LHCN-M2 (cell line): Measurements from ENCODE around the gene EDN3. TPM values are rescaled to one million over a fixed set of nuclear protein-coding genes. Genes with fewer than 3 reads are reported as not detected.
"Not testable (repeated sequence)": the region's sequence is repeated elsewhere in the genome, so short reads cannot be mapped to it uniquely, and the experiment has no call there.

Experiments used
- DNase-seq: peaks from one replicate; pipeline ENCODE4 v3.0.0-alpha.2; 2012; ENCODE audit warnings: low read depth
- total RNA-seq: library from RNA; depleted of rRNA; stranded (reverse); fragments of >200 nt; gene quantifications from 2 replicates; pipeline ENCODE4 v1.2.3, GENCODE V29; 2014

The EDN3 gene
- total RNA-seq, 1 experiment from 2014 or later: not detected

DNA sequence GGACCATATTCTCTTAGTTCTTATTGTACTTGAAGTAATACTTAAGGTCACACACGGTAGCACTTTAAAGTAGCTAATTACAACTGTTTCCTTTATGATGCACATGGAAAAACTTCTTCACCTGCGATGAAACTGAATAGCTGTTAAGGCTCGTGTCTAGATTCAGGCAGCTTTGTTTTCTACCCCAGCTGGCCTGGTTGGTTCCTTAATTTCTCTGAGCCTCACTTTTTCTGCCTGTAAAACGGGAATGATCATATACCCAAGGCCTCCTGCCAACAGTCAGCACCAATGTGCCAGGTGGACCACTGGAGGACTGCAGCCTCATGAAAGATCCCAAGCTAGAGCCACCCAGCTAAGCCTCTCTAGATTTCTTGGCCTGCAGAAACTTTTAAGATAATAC is 35.0 kb downstream of the EDN3 start:
- DNase-seq: no peak

- no peak for DNase-seq
These were observed 36.1 kb downstream of the EDN3 start for GRCh38 chr20:59336540-59336939.

DNA sequence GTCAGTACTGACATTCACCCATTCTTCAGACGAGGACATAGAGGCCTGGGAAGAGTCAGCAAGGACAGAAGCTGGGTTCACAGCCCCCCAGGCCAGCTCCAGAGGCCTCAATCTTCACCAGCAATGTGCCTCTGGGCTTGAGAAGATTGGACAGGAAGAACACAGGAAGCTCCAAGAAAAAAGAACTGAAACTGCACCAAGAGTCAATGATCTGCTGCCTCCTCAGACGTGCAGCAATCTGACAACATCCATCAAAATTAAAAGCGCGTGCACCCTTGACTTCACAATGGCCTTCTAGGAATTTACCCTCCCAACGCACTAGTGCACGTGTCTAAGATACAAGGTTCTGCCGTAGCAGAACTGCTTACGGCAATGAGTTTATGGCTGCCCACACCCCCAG is 38.0 kb downstream of the EDN3 start:
- DNase-seq: not testable (repeated sequence)

DNA sequence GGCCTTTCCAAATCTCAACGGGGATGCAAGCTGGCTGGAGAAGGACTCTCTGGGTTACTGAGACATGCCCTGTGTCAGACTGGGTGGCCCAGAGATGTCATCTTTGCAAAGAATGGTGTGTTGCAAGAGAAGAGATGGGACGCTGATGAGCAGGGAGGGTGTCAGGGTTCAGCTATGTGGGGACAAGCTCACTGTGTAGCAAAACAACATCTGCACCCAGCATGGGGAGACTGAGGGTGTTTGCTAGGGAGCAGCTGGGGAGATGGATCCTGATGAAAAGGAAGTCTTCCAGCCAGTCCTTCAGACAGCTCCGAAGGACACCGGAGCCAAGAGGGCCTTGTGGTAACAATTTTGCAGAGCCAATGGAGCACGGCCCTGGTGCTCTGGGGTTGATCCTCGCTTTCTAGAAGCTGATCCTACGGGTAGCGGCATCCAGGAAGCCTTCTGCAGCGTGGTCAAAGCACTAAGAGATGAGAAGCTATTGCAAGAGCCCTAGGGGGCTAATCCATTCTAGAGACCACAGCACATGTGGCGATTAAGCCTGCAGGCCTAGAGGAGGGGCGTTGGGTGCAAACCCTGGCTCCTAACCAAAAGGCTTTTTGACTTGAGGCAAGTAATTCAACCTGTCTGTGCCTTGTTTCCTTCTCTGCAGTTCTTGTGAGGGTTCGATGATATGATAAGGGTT is 39.9 kb downstream of the EDN3 start:
- no peak for DNase-seq

DNA sequence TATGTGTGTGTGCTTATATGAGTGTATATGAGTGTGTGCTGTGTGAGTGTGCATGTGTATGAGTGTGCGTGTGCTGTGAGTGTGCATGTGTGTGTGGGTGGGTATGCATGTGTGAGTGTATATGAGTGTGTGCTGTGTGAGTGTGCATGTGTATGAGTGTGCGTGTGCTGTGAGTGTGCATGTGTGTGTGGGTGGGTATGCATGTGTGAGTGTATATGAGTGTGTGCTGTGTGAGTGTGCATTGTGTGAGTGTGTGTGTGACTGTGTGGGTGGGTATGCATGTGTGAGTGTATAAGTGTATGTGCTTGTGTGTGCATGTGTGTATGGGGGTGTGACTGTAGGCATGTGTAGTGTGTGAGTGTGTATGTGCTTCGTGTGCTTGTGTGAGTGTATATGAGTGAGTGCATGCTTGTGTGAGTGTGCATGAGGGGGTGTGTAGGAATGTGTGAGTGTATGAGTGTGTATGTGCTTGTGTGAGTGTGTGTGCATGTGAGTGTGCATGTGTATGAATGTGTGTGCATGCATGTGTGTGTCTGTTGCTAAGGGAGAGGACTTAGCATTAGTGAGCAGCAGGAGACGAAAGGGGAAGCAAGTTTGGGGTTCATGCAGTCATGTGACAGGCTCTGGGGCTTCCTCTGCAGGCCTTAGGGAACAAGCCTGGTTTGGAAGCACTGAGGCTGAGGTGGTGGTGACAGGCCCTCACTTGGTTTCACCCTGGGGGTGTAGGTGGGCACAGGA is 41.0 kb downstream of the EDN3 start:
- not testable (repeated sequence) for DNase-seq

- no peak for DNase-seq
These were observed 41.9 kb downstream of the EDN3 start for GRCh38 chr20:59342023-59342957.

- no peak for DNase-seq
These were observed 45.6 kb downstream of the EDN3 start for GRCh38 chr20:59346061-59346460.

DNA sequence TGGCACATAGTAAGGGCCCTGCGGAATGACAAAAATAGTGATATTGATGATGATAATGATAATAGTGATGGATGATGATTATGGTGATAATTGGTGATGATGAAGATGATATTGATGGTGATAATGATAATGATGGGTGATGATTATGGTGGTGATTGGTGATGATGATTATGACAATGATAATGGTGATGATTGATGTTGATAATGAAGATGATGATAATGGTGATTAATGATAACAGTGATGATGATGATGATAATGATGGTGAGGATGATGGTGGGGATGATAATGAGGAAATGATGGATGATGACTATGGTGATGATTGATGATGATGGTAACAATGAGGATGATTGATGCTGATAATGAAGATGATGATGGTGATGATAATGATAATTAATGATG is 48.9 kb downstream of the EDN3 start:
- DNase-seq: no peak

- DNase-seq: no peak
These were observed 50.1 kb downstream of the EDN3 start for GRCh38 chr20:59350330-59351156.

GRCh38 chr20:59351157-59352040 is 51.0 kb downstream of the EDN3 start:
- no peak for DNase-seq

GRCh38 chr20:59352541-59352940 is 52.1 kb downstream of the EDN3 start:
- no peak for DNase-seq

DNA sequence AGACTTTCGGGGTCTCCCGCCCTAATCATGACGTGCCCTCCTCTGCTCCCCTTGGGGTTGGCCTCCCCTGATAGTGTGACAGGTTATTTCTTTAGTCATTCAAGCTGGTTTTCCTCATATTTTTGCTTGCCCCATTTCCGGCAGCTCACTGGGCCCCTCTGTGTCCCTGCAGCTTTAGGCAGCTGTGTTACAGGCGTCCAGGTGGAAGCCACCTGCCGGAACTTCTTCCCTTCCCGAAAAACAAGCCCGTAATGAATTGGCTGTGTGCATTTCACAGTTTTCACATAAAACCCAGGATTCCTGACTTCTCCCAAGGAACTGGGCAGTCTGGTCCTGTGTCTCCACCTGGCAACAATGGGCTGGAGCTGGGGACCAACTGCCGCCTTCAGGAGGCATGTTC is 52.6 kb downstream of the EDN3 start:
- DNase-seq: no peak

DNA sequence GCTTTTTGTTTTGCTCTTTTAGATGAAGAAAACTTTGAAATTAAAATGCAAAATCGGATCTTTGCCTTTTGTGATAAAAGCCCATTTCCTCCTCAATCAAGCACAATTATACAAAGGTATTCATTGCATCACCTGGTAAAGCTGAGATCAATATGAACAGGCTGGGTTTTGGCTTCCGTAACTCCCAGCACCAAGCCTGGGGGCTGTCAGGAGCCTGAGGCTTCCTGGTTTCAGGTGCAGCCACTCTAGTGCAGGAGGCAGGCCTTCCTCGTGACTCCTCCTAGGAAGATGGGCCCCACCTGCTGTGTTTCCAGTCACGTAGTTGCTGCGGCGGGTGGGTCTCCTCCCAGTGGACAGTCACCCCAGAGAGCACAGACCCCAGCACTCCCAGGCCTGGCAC is 54.0 kb downstream of the EDN3 start:
- no peak for DNase-seq

- no peak for DNase-seq
These were observed 54.8 kb downstream of the EDN3 start for GRCh38 chr20:59355242-59355641.

- no peak for DNase-seq
These were observed 56.3 kb downstream of the EDN3 start for GRCh38 chr20:59356662-59357165.

DNA sequence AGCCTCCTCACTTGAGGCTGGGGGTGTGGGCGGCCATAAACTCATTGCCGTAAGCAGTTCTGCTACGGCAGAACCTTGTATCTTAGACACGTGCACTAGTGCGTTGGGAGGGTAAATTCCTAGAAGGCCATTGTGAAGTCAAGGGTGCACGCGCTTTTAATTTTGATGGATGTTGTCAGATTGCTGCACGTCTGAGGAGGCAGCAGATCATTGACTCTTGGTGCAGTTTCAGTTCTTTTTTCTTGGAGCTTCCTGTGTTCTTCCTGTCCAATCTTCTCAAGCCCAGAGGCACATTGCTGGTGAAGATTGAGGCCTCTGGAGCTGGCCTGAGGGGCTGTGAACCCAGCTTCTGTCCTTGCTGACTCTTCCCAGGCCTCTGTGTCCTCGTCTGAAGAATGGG is 58.4 kb downstream of the EDN3 start:
- DNase-seq: not testable (repeated sequence)

GRCh38 chr20:59359906-59360725 is 59.7 kb downstream of the EDN3 start:
- DNase-seq: no peak

GRCh38 chr20:59360934-59361333 is 60.5 kb downstream of the EDN3 start:
- DNase-seq: no peak

GRCh38 chr20:59361411-59361810 is 61.0 kb downstream of the EDN3 start:
- DNase-seq: no peak
